ENCODE measurements around the gene CARMIL3.

The CARMIL3 gene

DNA sequence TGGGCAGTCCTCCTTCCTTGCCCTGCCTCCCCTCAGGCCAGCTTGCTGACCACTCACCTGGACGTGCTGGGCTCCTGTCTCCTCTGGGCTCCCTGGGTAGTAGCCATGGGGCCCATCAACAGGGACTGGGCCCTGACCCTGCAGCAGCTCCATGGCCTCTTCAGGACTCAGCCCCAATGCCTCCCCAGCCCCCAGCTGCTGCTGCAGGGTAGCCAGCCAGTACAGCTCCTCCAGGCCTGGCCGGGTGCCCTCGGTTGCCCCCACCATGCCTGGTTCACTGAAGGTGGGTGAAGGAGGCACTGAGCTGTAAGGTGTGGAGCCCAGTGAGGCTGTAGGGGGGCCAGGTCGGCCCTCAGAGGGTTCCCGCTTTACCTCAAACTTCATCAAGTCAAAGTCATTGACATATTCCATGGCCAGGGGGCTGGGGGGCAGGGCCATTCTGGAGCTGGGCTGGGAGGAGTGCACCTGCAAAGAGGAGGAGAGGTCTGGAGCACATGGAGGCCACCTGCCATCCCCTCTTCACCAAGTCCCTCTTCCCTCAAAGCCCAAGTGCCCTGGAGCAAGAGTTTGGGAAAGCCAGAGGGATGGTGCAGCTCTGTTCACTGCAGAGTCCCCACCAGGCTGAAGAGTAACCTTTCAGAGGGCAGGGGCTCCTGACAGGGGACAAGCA lies 30.7 kb downstream of the CARMIL3 start:
- TF ChIP-seq, protein P1, sequence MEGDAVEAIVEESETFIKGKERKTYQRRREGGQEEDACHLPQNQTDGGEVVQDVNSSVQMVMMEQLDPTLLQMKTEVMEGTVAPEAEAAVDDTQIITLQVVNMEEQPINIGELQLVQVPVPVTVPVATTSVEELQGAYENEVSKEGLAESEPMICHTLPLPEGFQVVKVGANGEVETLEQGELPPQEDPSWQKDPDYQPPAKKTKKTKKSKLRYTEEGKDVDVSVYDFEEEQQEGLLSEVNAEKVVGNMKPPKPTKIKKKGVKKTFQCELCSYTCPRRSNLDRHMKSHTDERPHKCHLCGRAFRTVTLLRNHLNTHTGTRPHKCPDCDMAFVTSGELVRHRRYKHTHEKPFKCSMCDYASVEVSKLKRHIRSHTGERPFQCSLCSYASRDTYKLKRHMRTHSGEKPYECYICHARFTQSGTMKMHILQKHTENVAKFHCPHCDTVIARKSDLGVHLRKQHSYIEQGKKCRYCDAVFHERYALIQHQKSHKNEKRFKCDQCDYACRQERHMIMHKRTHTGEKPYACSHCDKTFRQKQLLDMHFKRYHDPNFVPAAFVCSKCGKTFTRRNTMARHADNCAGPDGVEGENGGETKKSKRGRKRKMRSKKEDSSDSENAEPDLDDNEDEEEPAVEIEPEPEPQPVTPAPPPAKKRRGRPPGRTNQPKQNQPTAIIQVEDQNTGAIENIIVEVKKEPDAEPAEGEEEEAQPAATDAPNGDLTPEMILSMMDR (conservative IDR thresholded peaks at IDR 0.05) = no peak
- no peak for TF ChIP-seq ZFX (IDR thresholded peaks at IDR 0.05)
- no peak overlapping the region for H3K27ac ChIP-seq

DNA sequence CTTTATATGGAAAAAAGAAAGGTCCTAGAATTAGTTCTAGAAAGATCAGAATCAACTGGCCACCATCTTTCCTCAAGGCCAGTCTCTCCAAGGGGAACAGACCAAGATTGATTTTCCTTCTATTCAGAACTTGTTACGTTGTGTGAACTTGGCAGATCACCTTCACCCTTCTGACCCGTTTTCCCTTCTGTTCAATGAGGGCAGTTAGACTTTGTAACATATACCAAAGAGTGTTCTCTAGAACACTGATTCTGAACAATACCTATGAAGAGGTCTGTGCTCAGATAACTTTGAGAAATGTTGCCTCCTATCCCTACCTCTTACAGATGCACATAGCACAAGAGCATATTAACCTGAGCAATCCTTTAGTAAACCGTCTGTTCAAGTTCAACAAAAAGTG lies 31.7 kb downstream of the CARMIL3 start:
- no peak for TF ChIP-seq ZFX (IDR thresholded peaks at IDR 0.05)
- TF ChIP-seq, protein P1 (conservative IDR thresholded peaks at IDR 0.05) = no peak

DNA sequence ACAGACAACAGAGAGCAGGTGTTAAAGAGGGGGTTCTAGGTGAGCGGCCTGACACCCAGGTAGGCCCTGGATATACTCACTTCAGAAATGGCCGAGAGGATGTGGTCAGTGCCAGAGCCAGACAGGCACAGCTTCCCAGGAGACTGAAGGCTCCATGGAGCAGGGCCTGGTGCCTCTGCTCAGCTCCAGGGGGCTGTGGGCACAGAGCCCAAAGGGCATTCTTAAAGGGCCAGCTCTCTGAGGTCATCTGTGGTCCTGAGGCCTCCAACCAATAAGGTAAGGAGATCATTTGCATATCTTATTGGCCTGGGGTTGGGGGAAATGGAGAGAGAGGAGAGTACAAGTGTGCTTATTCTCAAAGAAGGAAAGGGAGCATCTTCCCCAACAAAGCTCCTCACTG lies 32.6 kb downstream of the CARMIL3 start:
- no peak for TF ChIP-seq ZFX (IDR thresholded peaks at IDR 0.05)
- TF ChIP-seq, protein P1 (conservative IDR thresholded peaks at IDR 0.05) = no peak

More for the DNA sequence above, 31.7 kb downstream of the CARMIL3 start:
- no peak overlapping the region for H3K27ac ChIP-seq

DNA sequence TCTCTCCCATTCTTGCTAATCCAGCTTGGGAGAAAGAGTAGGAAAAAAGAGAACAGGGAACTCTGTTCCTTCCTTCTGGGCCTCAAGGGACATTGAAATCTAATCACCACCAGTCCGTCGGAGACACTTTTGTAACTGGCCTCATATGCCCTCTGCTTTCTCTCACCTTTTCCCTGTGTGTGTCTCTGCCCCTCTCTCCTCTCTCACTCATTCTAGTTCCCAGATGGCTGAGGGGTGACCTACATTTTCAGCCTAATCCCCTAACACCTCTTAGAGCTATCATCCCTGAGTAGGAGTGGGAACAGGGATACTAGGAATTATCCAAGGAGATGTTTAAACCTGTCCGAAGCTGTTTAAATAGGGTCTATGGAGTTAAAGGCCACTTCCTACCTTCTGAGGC lies 33.4 kb downstream of the CARMIL3 start:
- no peak overlapping the region for H3K27ac ChIP-seq
- TF ChIP-seq, protein P1 (conservative IDR thresholded peaks at IDR 0.05) = no peak
- no peak for TF ChIP-seq ZFX (IDR thresholded peaks at IDR 0.05)

More for the DNA sequence above, 32.6 kb downstream of the CARMIL3 start:
- H3K27ac ChIP-seq = no peak overlapping the region

DNA sequence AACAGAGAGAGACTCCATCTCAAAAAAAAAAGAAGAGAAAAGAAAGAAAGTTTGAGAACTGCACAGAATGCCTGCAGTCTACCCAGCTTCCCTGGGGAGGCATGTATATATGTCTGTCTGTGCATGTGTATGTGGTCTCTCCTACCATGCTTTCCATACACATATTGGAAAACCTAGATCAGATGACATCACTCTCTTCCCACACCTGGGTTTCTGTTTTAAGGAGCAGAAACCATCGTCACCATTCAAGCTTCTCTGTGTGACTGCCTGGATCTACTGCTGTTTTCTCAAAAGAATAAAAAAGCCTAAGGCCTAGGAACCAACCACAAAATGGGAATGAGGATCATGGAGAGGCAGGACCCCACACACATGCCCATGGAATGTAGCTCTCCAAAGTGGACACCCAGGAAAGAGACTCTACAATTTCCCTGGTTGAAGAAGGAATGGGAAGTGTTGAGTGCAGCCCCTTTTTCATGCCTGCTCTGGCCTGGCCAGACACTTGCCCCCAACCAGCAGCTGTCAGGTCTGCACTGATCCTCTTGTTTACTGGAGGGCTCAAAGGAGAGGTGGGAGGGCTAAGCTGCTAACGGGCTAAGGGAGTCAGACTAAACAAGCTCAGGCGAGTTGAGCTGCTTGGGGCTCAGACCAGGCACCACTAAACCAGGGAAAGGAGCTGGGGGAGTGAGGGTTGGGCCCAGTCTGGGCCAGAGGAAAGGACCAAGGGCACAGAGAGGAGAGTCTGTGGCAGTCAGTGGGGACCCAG lies 34.6 kb downstream of the CARMIL3 start:
- no peak overlapping the region for H3K27ac ChIP-seq
- no peak for TF ChIP-seq ZFX (IDR thresholded peaks at IDR 0.05)
- TF ChIP-seq, protein P1 (conservative IDR thresholded peaks at IDR 0.05) = no peak

DNA sequence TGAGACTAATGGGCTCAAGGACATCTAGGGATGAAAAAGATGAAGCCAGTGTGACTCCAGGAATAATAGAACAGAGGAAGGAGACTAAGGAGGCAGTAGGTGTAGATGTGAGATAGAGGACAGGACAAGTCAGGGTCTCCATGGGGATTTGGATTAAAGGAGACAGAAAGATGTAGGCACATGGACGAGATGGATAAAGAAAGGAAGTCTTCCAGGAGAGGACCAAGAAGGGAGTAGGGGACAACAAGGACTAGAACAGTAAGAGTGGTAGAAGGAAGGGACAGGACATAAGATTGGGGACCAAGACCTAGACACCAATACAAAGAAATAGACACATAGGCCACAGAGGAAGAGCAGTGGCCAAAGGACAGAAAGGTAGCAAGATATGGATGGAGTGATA lies 35.2 kb downstream of the CARMIL3 start:
- H3K27ac ChIP-seq = no peak overlapping the region
- TF ChIP-seq, protein P1 (conservative IDR thresholded peaks at IDR 0.05) = no peak
- TF ChIP-seq ZFX (IDR thresholded peaks at IDR 0.05) = no peak

DNA sequence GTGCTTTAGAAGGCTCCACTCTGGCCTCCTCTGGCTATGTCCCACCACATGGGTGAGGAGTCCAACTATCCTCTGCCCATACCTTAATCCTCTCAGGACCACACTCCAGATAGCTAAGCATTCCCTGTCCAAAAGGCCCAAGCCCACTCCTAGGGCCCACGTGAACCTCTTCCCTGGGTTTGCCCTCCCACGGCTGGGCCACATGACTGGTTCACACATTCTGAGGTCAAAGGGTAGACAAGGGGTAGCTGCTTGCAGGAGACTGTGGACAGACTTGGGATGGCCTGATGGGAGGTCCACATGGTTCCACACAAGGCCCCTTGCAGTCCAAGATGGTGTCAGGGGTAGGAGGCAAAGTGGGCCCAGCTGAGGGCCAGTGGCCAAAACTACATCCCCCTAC lies 36.3 kb downstream of the CARMIL3 start:
- H3K27ac ChIP-seq = no peak overlapping the region

More for the DNA sequence above, 36.3 kb downstream of the CARMIL3 start:
- TF ChIP-seq, protein P1 (conservative IDR thresholded peaks at IDR 0.05) = no peak
- no peak for TF ChIP-seq ZFX (IDR thresholded peaks at IDR 0.05)

All from C4-2B (cell line).